SU-DHL-6 (cell line): ENCODE data around the gene FGFR1OP2.

Experiments used
- CTCF ChIP-seq: fragments of 200-600 bp; sonication (generic); IDR thresholded peaks from one replicate; pipeline ENCODE4 v1.5.1; 2017; ENCODE audit warnings: antibody characterized with exemption, mild to moderate bottlenecking, low read length, moderate library complexity; ENCODE audit not compliant: insufficient read depth, poor library complexity, severe bottlenecking
- EZH2phosphoT487 ChIP-seq: fragments of 200-600 bp; sonication (generic), shearing (Covaris generic); conservative IDR thresholded peaks from 2 replicates; pipeline ENCODE4 v1.6.1; 2018; ENCODE audit warnings: mild to moderate bottlenecking, antibody characterized with exemption, low read length, moderate library complexity, mixed read lengths

GRCh38 chr12:26895672-26896071, 42.6 kb upstream of the FGFR1OP2 start:
- no peak for TF ChIP-seq CTCF
- no peak for TF ChIP-seq EZH2phosphoT487
